ENCODE data around the gene LIPN.

- TF ChIP-seq CTCF (IDR thresholded peaks at IDR 0.05; ENCODE audit: low read depth, low read length) (no peak), EZH2phosphoT487 (IDR thresholded peaks at IDR 0.05; ENCODE audit: low read depth) (no peak)
Observed at GRCh38 chr10:88828310-88828709, 68.5 kb downstream of the LIPN start.

Measured in OCI-LY3 (cell line).